ENCODE measurements around the gene MED25. TPM values are rescaled to one million over a fixed set of nuclear protein-coding genes. Genes with fewer than 3 reads are reported as not detected.

The MED25 gene
- total RNA-seq, 5 donors from 2014 or later (not counting 1 experiment from before 2014, with no cell fraction given), result 46.0 to 64.1 (median 57.6) TPM

- Histone ChIP-seq H3K9me3 (no peaks in the 10 kb centered on the region), H3K4me1 (ENCODE audit: control insufficient read depth in 1 of 2, extremely low read depth in 1 of 2, insufficient read depth in 2 of 2, low read length in 2 of 2) (peaks cover 10 to 23% of the 10 kb centered on the region in 2 experiments), H3K36me3 (ENCODE audit: control insufficient read depth in 2 of 2, extremely low read depth in 1 of 2, insufficient read depth in 1 of 2, low read length in 1 of 2) (peaks cover 30 to 41% of the 10 kb centered on the region in 2 donors), H3K27ac (ENCODE audit: low read length) (no peak overlapping the region), H3K27me3 (replicated peaks in 1 of 2; ENCODE audit: control insufficient read depth in 2 of 2, extremely low read depth in 1 of 2, insufficient read depth in 2 of 2, low read length in 1 of 2) (no peaks in the 10 kb centered on the region), H3K4me3 (ENCODE audit: control insufficient read depth in 1 of 2, extremely low read depth in 1 of 2, low read length in 1 of 2) (no peak overlapping the region)
- whole genome bisulfite sequencing (ENCODE audit: insufficient coverage), result 92% methylated on average over 17 of the region's 18 CpGs
- H3K36me3 Mint-ChIP-seq, result peaks cover 10% of the 10 kb centered on the region
- H3K9me3 Mint-ChIP-seq, result no peaks in the 10 kb centered on the region
- no peak overlapping the region for H3K4me3 Mint-ChIP-seq
- no peak for ATAC-seq (replicated peaks in 1 of 4)
- ChIA-PET POLR2A (no interaction called here), CTCF (no interaction called here)
- no peaks in the 10 kb centered on the region for H3K27me3 Mint-ChIP-seq
- H3K4me1 Mint-ChIP-seq, result peaks cover 10 to 20% (median 19%) of the 10 kb centered on the region in 3 donors
- no peak overlapping the region for H3K27ac Mint-ChIP-seq
- DNase-seq, result no peak
These were observed 38.5 kb downstream of the MED25 start for GRCh38 chr19:49856574-49857021.

GRCh38 chr19:49857061-49857837 is 39.2 kb downstream of the MED25 start:
- H3K27me3 ChIP-seq (replicated peaks in 1 of 2; ENCODE audit: control insufficient read depth in 2 of 2, extremely low read depth in 1 of 2, insufficient read depth in 2 of 2, low read length in 1 of 2), result no peaks in the 10 kb centered on the region
- H3K4me1 Mint-ChIP-seq, result peaks cover 6 to 16% (median 15%) of the 10 kb centered on the region in 3 donors
- peaks cover 13% of the 10 kb centered on the region for H3K36me3 Mint-ChIP-seq
- ATAC-seq (replicated peaks in 1 of 4), result no peak
- H3K4me1 ChIP-seq (ENCODE audit: control insufficient read depth in 1 of 2, extremely low read depth in 1 of 2, insufficient read depth in 2 of 2, low read length in 2 of 2), result peaks cover 6 to 17% of the 10 kb centered on the region in 2 experiments
- no peak overlapping the region for H3K4me3 ChIP-seq (ENCODE audit: control insufficient read depth in 1 of 2, extremely low read depth in 1 of 2, low read length in 1 of 2)
- no peaks in the 10 kb centered on the region for H3K27me3 Mint-ChIP-seq
- no peak for DNase-seq
- ChIA-PET POLR2A (no interaction called here), CTCF (no interaction called here)
- peaks cover 30 to 46% of the 10 kb centered on the region in 2 donors for H3K36me3 ChIP-seq (ENCODE audit: control insufficient read depth in 2 of 2, extremely low read depth in 1 of 2, insufficient read depth in 1 of 2, low read length in 1 of 2)
- WGBS (ENCODE audit: insufficient coverage), result 97% methylated on average over 22 of the region's 26 CpGs
- no peak overlapping the region for H3K27ac ChIP-seq (ENCODE audit: low read length)
- no peaks in the 10 kb centered on the region for H3K9me3 Mint-ChIP-seq
- no peaks in the 10 kb centered on the region for H3K9me3 ChIP-seq
- H3K4me3 Mint-ChIP-seq, result no peak overlapping the region
- no peak overlapping the region for H3K27ac Mint-ChIP-seq

GRCh38 chr19:49857838-49858087 is 39.7 kb downstream of the MED25 start:
- DNase-seq (no peak), ATAC-seq (replicated peaks in 1 of 4) (no peak)
- H3K36me3 ChIP-seq (ENCODE audit: control insufficient read depth in 2 of 2, extremely low read depth in 1 of 2, insufficient read depth in 1 of 2, low read length in 1 of 2), result peaks cover 30 to 51% of the 10 kb centered on the region in 2 donors
- ChIA-PET POLR2A (no interaction called here), CTCF (no interaction called here)
- H3K4me3 Mint-ChIP-seq, result no peak overlapping the region
- H3K4me1 Mint-ChIP-seq, result peaks cover under 1 to 11% (median 9%) of the 10 kb centered on the region in 3 donors
- H3K36me3 Mint-ChIP-seq, result peaks cover 13% of the 10 kb centered on the region
- H3K27me3 ChIP-seq (replicated peaks in 1 of 2; ENCODE audit: control insufficient read depth in 2 of 2, extremely low read depth in 1 of 2, insufficient read depth in 2 of 2, low read length in 1 of 2), result no peaks in the 10 kb centered on the region
- H3K27ac ChIP-seq (ENCODE audit: low read length), result no peak overlapping the region
- H3K9me3 Mint-ChIP-seq, result no peaks in the 10 kb centered on the region
- no peak overlapping the region for H3K4me3 ChIP-seq (ENCODE audit: control insufficient read depth in 1 of 2, extremely low read depth in 1 of 2, low read length in 1 of 2)
- no peaks in the 10 kb centered on the region for H3K27me3 Mint-ChIP-seq
- no peak overlapping the region for H3K27ac Mint-ChIP-seq
- H3K4me1 ChIP-seq (ENCODE audit: control insufficient read depth in 1 of 2, extremely low read depth in 1 of 2, insufficient read depth in 2 of 2, low read length in 2 of 2), result peaks cover 1 to 12% of the 10 kb centered on the region in 2 experiments
- WGBS (ENCODE audit: insufficient coverage), result 82% methylated on average over 2 of the region's 5 CpGs
- no peaks in the 10 kb centered on the region for H3K9me3 ChIP-seq

GRCh38 chr19:49858088-49858985 is 40.2 kb downstream of the MED25 start:
- whole genome bisulfite sequencing (ENCODE audit: insufficient coverage), result 93% methylated on average over 26 of the region's 37 CpGs
- Mint-ChIP-seq H3K27ac (no peak overlapping the region), H3K9me3 (no peaks in the 10 kb centered on the region), H3K27me3 (no peaks in the 10 kb centered on the region), H3K36me3 (peaks cover 16% of the 10 kb centered on the region), H3K4me1 (peaks cover 0 to 9% (median 6%) of the 10 kb centered on the region in 3 donors), H3K4me3 (no peak overlapping the region)
- POLR2A ChIA-PET, result interaction anchor here in 1 of 2 donors (1.0 kb wide), 1 partner anchor 70 kb away, joined by 5 read pairs; the partner anchor contains the start of genes ATF5 and NUP62
- H3K27ac ChIP-seq (ENCODE audit: low read length), result no peak overlapping the region
- peaks cover 30 to 52% of the 10 kb centered on the region in 2 donors for H3K36me3 ChIP-seq (ENCODE audit: control insufficient read depth in 2 of 2, extremely low read depth in 1 of 2, insufficient read depth in 1 of 2, low read length in 1 of 2)
- ATAC-seq (replicated peaks in 1 of 4), result no peak
- H3K27me3 ChIP-seq (replicated peaks in 1 of 2; ENCODE audit: control insufficient read depth in 2 of 2, extremely low read depth in 1 of 2, insufficient read depth in 2 of 2, low read length in 1 of 2), result no peaks in the 10 kb centered on the region
- H3K4me1 ChIP-seq (ENCODE audit: control insufficient read depth in 1 of 2, extremely low read depth in 1 of 2, insufficient read depth in 2 of 2, low read length in 2 of 2), result peaks cover 0 to 6% of the 10 kb centered on the region in 2 experiments
- no peaks in the 10 kb centered on the region for H3K9me3 ChIP-seq
- CTCF ChIA-PET, result no interaction called here
- H3K4me3 ChIP-seq (ENCODE audit: control insufficient read depth in 1 of 2, extremely low read depth in 1 of 2, low read length in 1 of 2), result no peak overlapping the region
- no peak for DNase-seq

- Mint-ChIP-seq H3K27me3 (no peaks in the 10 kb centered on the region), H3K4me3 (no peak overlapping the region), H3K27ac (no peak overlapping the region), H3K36me3 (peaks cover 27% of the 10 kb centered on the region), H3K9me3 (no peaks in the 10 kb centered on the region), H3K4me1 (peaks cover 0 to 13% (median 11%) of the 10 kb centered on the region in 3 donors)
- peaks cover 29 to 65% of the 10 kb centered on the region in 2 donors for H3K36me3 ChIP-seq (ENCODE audit: control insufficient read depth in 2 of 2, extremely low read depth in 1 of 2, insufficient read depth in 1 of 2, low read length in 1 of 2)
- H3K9me3 ChIP-seq, result no peaks in the 10 kb centered on the region
- no peak overlapping the region for H3K4me3 ChIP-seq (ENCODE audit: control insufficient read depth in 1 of 2, extremely low read depth in 1 of 2, low read length in 1 of 2)
- H3K27me3 ChIP-seq (replicated peaks in 1 of 2; ENCODE audit: control insufficient read depth in 2 of 2, extremely low read depth in 1 of 2, insufficient read depth in 2 of 2, low read length in 1 of 2), result no peaks in the 10 kb centered on the region
- DNase-seq (no peak), ATAC-seq (replicated peaks in 1 of 4) (no peak)
- H3K4me1 ChIP-seq (ENCODE audit: control insufficient read depth in 1 of 2, extremely low read depth in 1 of 2, insufficient read depth in 2 of 2, low read length in 2 of 2), result peaks cover 0 to 10% of the 10 kb centered on the region in 2 experiments
- WGBS (ENCODE audit: insufficient coverage), result 90% methylated on average over 20 of the region's 22 CpGs
- CTCF ChIA-PET, result no interaction called here
- H3K27ac ChIP-seq (ENCODE audit: low read length), result no peak overlapping the region
- POLR2A ChIA-PET, result interaction anchor here in 1 of 2 donors (1.0 kb wide), 1 partner anchor 69 kb away, joined by 5 read pairs; the partner anchor contains the start of genes ATF5 and NUP62
These were observed 41.7 kb downstream of the MED25 start for GRCh38 chr19:49859682-49860335.

Data from T-cell (primary cell).